Measurements from ENCODE around the gene RAVER2.

RAVER2 gene

GRCh38 chr1:64839261-64839660 lies 94.4 kb downstream of the RAVER2 start:
- no peak overlapping the region for H3K27ac ChIP-seq (replicated peaks)
- no peak for DNase-seq (ENCODE audit: low read depth in 1 of 2, low spot score in 1 of 2)
- no peak for TF ChIP-seq SPI1 (IDR thresholded peaks at IDR 0.05; ENCODE audit: borderline replicate concordance, low read depth)
- TF ChIP-seq POLR2AphosphoS5 (IDR thresholded peaks at IDR 0.05; ENCODE audit: low read depth): no peak
- no peak for TF ChIP-seq GABPA (IDR thresholded peaks at IDR 0.05; ENCODE audit: low read depth)
- TF ChIP-seq CTCF (IDR thresholded peaks at IDR 0.05; ENCODE audit: insufficient read depth, low read length): no peak
- no peak for TF ChIP-seq REST (IDR thresholded peaks at IDR 0.05; ENCODE audit: insufficient replicate concordance, low read depth)
- no peak overlapping the region for H3K4me3 ChIP-seq (replicated peaks; ENCODE audit: insufficient read depth, low read length)
- H3K27me3 ChIP-seq (ENCODE audit: insufficient read depth, poor library complexity, severe bottlenecking): no peaks in the 10 kb centered on the region

GRCh38 chr1:64839732-64840405 lies 95.0 kb downstream of the RAVER2 start:
- no peaks in the 10 kb centered on the region for H3K27me3 ChIP-seq (ENCODE audit: insufficient read depth, poor library complexity, severe bottlenecking)
- no peak for DNase-seq (ENCODE audit: low read depth in 1 of 2, low spot score in 1 of 2)
- no peak overlapping the region for H3K4me3 ChIP-seq (replicated peaks; ENCODE audit: insufficient read depth, low read length)
- TF ChIP-seq POLR2AphosphoS5 (IDR thresholded peaks at IDR 0.05; ENCODE audit: low read depth) (no peak), GABPA (IDR thresholded peaks at IDR 0.05; ENCODE audit: low read depth) (no peak), REST (IDR thresholded peaks at IDR 0.05; ENCODE audit: insufficient replicate concordance, low read depth) (no peak), CTCF (IDR thresholded peaks at IDR 0.05; ENCODE audit: insufficient read depth, low read length) (no peak), SPI1 (IDR thresholded peaks at IDR 0.05; ENCODE audit: borderline replicate concordance, low read depth) (no peak)
- no peak overlapping the region for H3K27ac ChIP-seq (replicated peaks)

GRCh38 chr1:64841330-64842065 lies 96.6 kb downstream of the RAVER2 start:
- Histone ChIP-seq H3K27me3 (ENCODE audit: insufficient read depth, poor library complexity, severe bottlenecking) (no peaks in the 10 kb centered on the region), H3K4me3 (replicated peaks; ENCODE audit: insufficient read depth, low read length) (no peak overlapping the region), H3K27ac (replicated peaks) (no peak overlapping the region)
- no peak for TF ChIP-seq CTCF (IDR thresholded peaks at IDR 0.05; ENCODE audit: insufficient read depth, low read length)
- no peak for TF ChIP-seq POLR2AphosphoS5 (IDR thresholded peaks at IDR 0.05; ENCODE audit: low read depth)
- no peak for TF ChIP-seq GABPA (IDR thresholded peaks at IDR 0.05; ENCODE audit: low read depth)
- TF ChIP-seq SPI1 (IDR thresholded peaks at IDR 0.05; ENCODE audit: borderline replicate concordance, low read depth): no peak
- no peak for TF ChIP-seq REST (IDR thresholded peaks at IDR 0.05; ENCODE audit: insufficient replicate concordance, low read depth)
- DNase-seq (ENCODE audit: low read depth in 1 of 2, low spot score in 1 of 2): no peak

All from HL-60 (cell line).